H1 (cell line): Measurements from ENCODE around the gene MAP6. TPM values are rescaled to one million over a fixed set of nuclear protein-coding genes. Genes with fewer than 3 reads are reported as not detected.
A peak's percentile ranks its signal among the peaks of the same experiment; 100 is the strongest.

Source experiments
- POLR2AphosphoS5 ChIP-seq: IDR thresholded peaks from 2 replicates; pipeline ENCODE4 v1.6.1; 2011; ENCODE audit warnings: low read depth, low read length
- RNF2 ChIP-seq: fragments of 200-900, 300-1000 bp; sonication (generic); IDR thresholded peaks from 2 replicates; pipeline ENCODE4 v1.7.1; 2016; ENCODE audit warnings: borderline replicate concordance, low read depth, mild to moderate bottlenecking, antibody characterized with exemption, low read length; ENCODE audit not compliant: poor library complexity, severe bottlenecking; ENCODE audit errors: missing control alignments
- polyA plus RNA-seq, 7 experiments: library from polyadenylated mRNA; depleted of rRNA in 3 of 7; stranded (reverse) in 5 of 7; unstranded in 2 of 7; fragments of >200 nt in 5 of 7; fragments of 200-250 nt in 2 of 7; gene quantifications; 1 replicate in 5 of 7; 2 replicates in 1 of 7; 4 replicates in 1 of 7; pipeline versions ENCODE4 v1.2.1 to v1.2.3, GENCODE V29; 2011 to 2013; ENCODE audit warnings: missing spikeins in 2 of 7, mixed read lengths in 2 of 7
- total RNA-seq: library from RNA; stranded (reverse); fragmentation: NEBNext Ultra II Directional; extraction: Animal tissue kit (Norgen Biotek cat#: 25700); gene quantifications from 2 replicates; pipeline ENCODE4 v1.2.1, GENCODE V29; 2021
- TF ChIP-seq, protein P1 (sequence below): IDR thresholded peaks from 2 replicates; pipeline ENCODE4 v1.6.1; 2012; ENCODE audit warnings: inconsistent platforms
- TF ChIP-seq, protein P2 (sequence below): IDR thresholded peaks from 2 replicates; pipeline ENCODE4 v1.6.1; 2012; ENCODE audit warnings: inconsistent platforms

Gene MAP6
- total and polyA plus RNA-seq, 2 of the 8 experiments (the other 6 are each of a cell fraction or from before 2014, with no cell fraction given): 0.54 to 0.89 TPM

DNA sequence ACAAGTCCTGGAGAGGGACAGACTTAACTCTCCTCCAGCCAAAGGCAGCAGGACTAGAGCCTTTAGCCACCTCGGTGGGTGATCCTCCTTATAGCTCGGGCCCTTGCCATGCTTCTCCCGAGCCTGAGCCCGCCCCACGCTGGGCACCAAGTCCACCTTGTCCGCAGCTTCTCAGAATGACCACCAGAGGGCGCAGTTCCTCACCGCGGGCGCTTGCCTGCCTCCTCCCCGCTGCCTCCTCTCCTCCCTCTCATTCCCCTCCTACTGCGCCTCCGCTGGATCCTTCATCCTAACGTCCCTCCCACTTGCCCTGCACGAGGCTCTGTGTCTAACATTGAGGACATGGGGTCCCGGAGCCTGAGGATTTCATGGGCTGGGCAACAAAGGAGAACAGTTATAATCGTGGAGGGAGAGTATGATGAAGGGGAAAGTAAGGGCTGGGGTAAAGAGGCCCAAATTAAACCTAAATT is 37.5 kb upstream of the MAP6 start (continued):
- TF ChIP-seq, protein P1, sequence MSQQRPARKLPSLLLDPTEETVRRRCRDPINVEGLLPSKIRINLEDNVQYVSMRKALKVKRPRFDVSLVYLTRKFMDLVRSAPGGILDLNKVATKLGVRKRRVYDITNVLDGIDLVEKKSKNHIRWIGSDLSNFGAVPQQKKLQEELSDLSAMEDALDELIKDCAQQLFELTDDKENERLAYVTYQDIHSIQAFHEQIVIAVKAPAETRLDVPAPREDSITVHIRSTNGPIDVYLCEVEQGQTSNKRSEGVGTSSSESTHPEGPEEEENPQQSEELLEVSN: peak; percentile 63; the same call in 1 of the 2 replicates
- TF ChIP-seq, protein P2, sequence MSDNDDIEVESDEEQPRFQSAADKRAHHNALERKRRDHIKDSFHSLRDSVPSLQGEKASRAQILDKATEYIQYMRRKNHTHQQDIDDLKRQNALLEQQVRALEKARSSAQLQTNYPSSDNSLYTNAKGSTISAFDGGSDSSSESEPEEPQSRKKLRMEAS: peak; percentile 69
- TF ChIP-seq POLR2AphosphoS5: no peak
- no peak for TF ChIP-seq RNF2
